Endothelial cell of umbilical vein (primary cell): Measurements from ENCODE around the gene BIRC5. TPM values are rescaled to one million over a fixed set of nuclear protein-coding genes. Genes with fewer than 3 reads are reported as not detected.

Experiments used
- BruUV-seq: library from RNA; stranded (reverse); fragments of 400-500 nt; replicated peaks from 2 replicates; lab custom pipeline; 2021; lab: Mats Ljungman, UMichigan
- CTCF ChIA-PET: fragments of 300-600, 350-600 bp; sonication (Branson Sonifier 250); formaldehyde crosslinking; loops from one replicate; lab custom pipeline; 2021; ENCODE audit warnings: antibody characterized with exemption, inconsistent platforms; lab: Charles Lee
- POLR2A ChIA-PET: fragments of 300-600, 350-600 bp; sonication (Branson Sonifier 250); formaldehyde crosslinking; loops from one replicate; lab custom pipeline; 2021; ENCODE audit warnings: antibody characterized with exemption, inconsistent platforms; lab: Charles Lee
- DNase-seq: peaks from one replicate; pipeline ENCODE4 v3.0.0-alpha.2; 2011; ENCODE audit warnings: low read depth, low spot score
- FAIRE-seq: peaks from 2 replicates; lab custom pipeline; 2011; peaks lifted over from hg19 to GRCh38; lab: Jason Lieb, UNC
- H2AFZ ChIP-seq: 2 replicates; pipeline ENCODE4 v1.6.0; 2012; ENCODE audit warnings: low read depth, low read length, control low read depth, inconsistent platforms
- H3K27ac ChIP-seq: 2 replicates; pipeline ENCODE4 v1.5.1; 2011; ENCODE audit warnings: low read depth, mild to moderate bottlenecking, control low read depth, low read length, moderate library complexity; ENCODE audit not compliant: insufficient read depth
- H3K27me3 ChIP-seq, 2 experiments: 2 replicates each; pipeline versions ENCODE4 v1.6.0 to v1.6.1; 2011; ENCODE audit warnings: low read length in 2 of 2, mixed read lengths in 1 of 2; ENCODE audit not compliant: control insufficient read depth in 2 of 2, insufficient read depth in 2 of 2
- H3K36me3 ChIP-seq, 2 experiments: 2 replicates in 1 of 2; 3 replicates in 1 of 2; pipeline ENCODE4 v1.5.1; 2011; ENCODE audit warnings: low read length in 2 of 2, mild to moderate bottlenecking in 1 of 2, moderate library complexity in 1 of 2; ENCODE audit not compliant: control insufficient read depth in 2 of 2, insufficient read depth in 2 of 2; ENCODE audit errors: extremely low read depth in 1 of 2
- H3K4me1 ChIP-seq: 3 replicates; pipeline ENCODE4 v1.5.1; 2011; ENCODE audit warnings: mild to moderate bottlenecking, low read length; ENCODE audit not compliant: control insufficient read depth, insufficient read depth; ENCODE audit errors: extremely low read depth
- H3K4me2 ChIP-seq: 2 replicates; pipeline ENCODE4 v1.6.1; 2011; ENCODE audit warnings: low read length, control low read depth, mixed read lengths; ENCODE audit not compliant: insufficient read depth
- H3K4me3 ChIP-seq, 3 experiments: fragments of 200-600 bp in 1 of 3; sonication (generic), shearing (Covaris generic) in 1 of 3; replicated peaks in 1 of 3; 2 replicates each; pipeline ENCODE4 v1.5.1; 2011 to 2016; ENCODE audit warnings: control low read depth in 3 of 3, low read length in 3 of 3, mild to moderate bottlenecking in 2 of 3, inconsistent platforms in 1 of 3, low read depth in 1 of 3, moderate library complexity in 1 of 3; ENCODE audit not compliant: insufficient read depth in 1 of 3
- H3K79me2 ChIP-seq: 2 replicates; pipeline ENCODE4 v1.6.0; 2012; ENCODE audit warnings: low read length, inconsistent platforms; ENCODE audit not compliant: control insufficient read depth, insufficient read depth
- H3K9ac ChIP-seq: replicated peaks from 2 replicates; pipeline ENCODE3; 2011; ENCODE audit warnings: low read length, control low read depth; ENCODE audit not compliant: insufficient read depth; ENCODE audit errors: extremely low read depth
- H3K9me1 ChIP-seq: replicated peaks from 3 replicates; pipeline ENCODE4 v1.6.0; 2011; ENCODE audit warnings: mild to moderate bottlenecking, low read length; ENCODE audit not compliant: control insufficient read depth, insufficient read depth; ENCODE audit errors: extremely low read depth
- H3K9me3 ChIP-seq: replicated peaks from 2 replicates; pipeline ENCODE4 v1.5.1; 2012; ENCODE audit warnings: low read length, inconsistent platforms; ENCODE audit not compliant: control insufficient read depth, insufficient read depth
- H4K20me1 ChIP-seq: replicated peaks from 2 replicates; pipeline ENCODE3; 2011; ENCODE audit warnings: mild to moderate bottlenecking, low read length; ENCODE audit not compliant: control insufficient read depth, insufficient read depth; ENCODE audit errors: extremely low read depth
- CTCF ChIP-seq, 2 donors: IDR thresholded peaks; 1 replicate in 1 of 2; 2 replicates in 1 of 2; pipeline ENCODE4 v1.5.1; 2011; ENCODE audit warnings: low read length in 2 of 2, mild to moderate bottlenecking in 2 of 2, moderate library complexity in 2 of 2, control low read depth in 1 of 2, inconsistent platforms in 1 of 2, low read depth in 1 of 2; ENCODE audit not compliant: insufficient read depth in 1 of 2; ENCODE audit errors: extremely low read depth in 1 of 2
- EZH2 ChIP-seq: IDR thresholded peaks from 2 replicates; pipeline ENCODE4 v1.6.1; 2012; ENCODE audit warnings: borderline replicate concordance, low read depth, mild to moderate bottlenecking, moderate library complexity, low read length, inconsistent platforms; ENCODE audit not compliant: severe bottlenecking
- FOS ChIP-seq: IDR thresholded peaks from 2 replicates; pipeline ENCODE4 v1.6.1; 2011; ENCODE audit warnings: mild to moderate bottlenecking, low read length, moderate library complexity, borderline replicate concordance; ENCODE audit not compliant: insufficient read depth
- GATA2 ChIP-seq: IDR thresholded peaks from 2 replicates; pipeline ENCODE4 v1.7.0; 2011; ENCODE audit warnings: low read depth, mild to moderate bottlenecking, moderate library complexity, mixed read lengths, low read length; ENCODE audit not compliant: insufficient read length, insufficient read depth
- JUN ChIP-seq: IDR thresholded peaks from 2 replicates; pipeline ENCODE4 v1.6.1; 2011; ENCODE audit warnings: borderline replicate concordance, low read depth; ENCODE audit not compliant: insufficient read length, insufficient read depth
- MAX ChIP-seq: IDR thresholded peaks from 2 replicates; pipeline ENCODE4 v1.6.1; 2011; ENCODE audit not compliant: insufficient read depth, insufficient read length
- MYC ChIP-seq: IDR thresholded peaks from one replicate; pipeline ENCODE4 v1.6.1; 2011; ENCODE audit warnings: mild to moderate bottlenecking, low read depth, low read length
- POLR2A ChIP-seq: IDR thresholded peaks from 2 replicates; pipeline ENCODE4 v1.6.1; 2012; ENCODE audit warnings: low read depth, mild to moderate bottlenecking, control low read depth, low read length
- POLR2AphosphoS5 ChIP-seq: IDR thresholded peaks from 2 replicates; pipeline ENCODE4 v1.6.1; 2012; ENCODE audit warnings: low read depth, mild to moderate bottlenecking, control low read depth, low read length, moderate library complexity; ENCODE audit not compliant: insufficient read depth
- dilution Hi-C: fragments of 300-500 bp; cut with MboI; formaldehyde crosslinking; loops from one replicate; pipeline ENCODE4 v1.15.0; 2019; ENCODE audit warnings: low sequenced_read_pairs; ENCODE audit not compliant: extremely low pct_ligation_motif_present
- intact Hi-C: fragments of 100-400 bp; cut with micrococcal nuclease; formaldehyde crosslinking; loops from one replicate; pipeline ENCODE4 v1.10.0; 2022
- polyA plus RNA-seq, 4 experiments: library from polyadenylated mRNA; depleted of rRNA in 3 of 4; stranded (reverse) in 3 of 4; unstranded in 1 of 4; fragments of >200 nt; gene quantifications; 2 replicates each; pipeline versions ENCODE4 v1.2.1 to v1.2.3, GENCODE V29; 2011 to 2012; ENCODE audit warnings: missing spikeins in 1 of 4
- total RNA-seq: library from RNA; stranded (reverse); gene quantifications from 2 replicates; pipeline ENCODE4 v1.2.3, GENCODE V29; 2021

Gene BIRC5
- total and polyA plus RNA-seq, 2 donors (not counting 3 experiments of a cell fraction or from before 2014, with no cell fraction given), result 32.8 to 74.6 TPM

GRCh38 chr17:78269955-78270381 lies 55.9 kb downstream of the BIRC5 start:
- Histone ChIP-seq H3K27ac (no peak overlapping the region), H3K36me3 (no peaks in the 10 kb centered on the region), H3K27me3 (peaks cover 22 to 25% of the 10 kb centered on the region in 2 experiments), H3K79me2 (no peaks in the 10 kb centered on the region), H3K4me1 (peaks cover 2% of the 10 kb centered on the region), H3K4me3 (no peak overlapping the region), H2AFZ (no peak overlapping the region), H3K9ac (no peak overlapping the region), H3K9me1 (no peaks in the 10 kb centered on the region), H4K20me1 (no peaks in the 10 kb centered on the region), H3K4me2 (no peak overlapping the region), H3K9me3 (no peaks in the 10 kb centered on the region)
- dilution Hi-C loops, result no loop called here
- FAIRE-seq (no peak), DNase-seq (no peak)
- intact Hi-C loops, result no loop called here
- no peak for TF ChIP-seq CTCF (IDR thresholded peaks at IDR 0.05; ENCODE audit: extremely low read depth in 1 of 2, insufficient read depth in 1 of 2, low read depth in 1 of 2, low read length in 2 of 2)
- no peak for TF ChIP-seq POLR2A
- TF ChIP-seq POLR2AphosphoS5, result no peak
- no peak for TF ChIP-seq MYC
- TF ChIP-seq MAX, result no peak
- TF ChIP-seq EZH2, result no peak
- no peak for TF ChIP-seq FOS
- no peak for TF ChIP-seq GATA2
- no peak for TF ChIP-seq JUN
- CTCF ChIA-PET, result interaction anchor here (0.8 to 1.7 kb wide), 7 partner anchors 13 to 185 kb away, joined by 3 to 11 read pairs (median 4); no protein-coding TSS in a partner anchor
- no TSS peak for BruUV-seq
- POLR2A ChIA-PET, result no interaction called here
